GM19043 (cell line): ENCODE measurements around the gene RAB37.

Experiments
- ATAC-seq: cut with Tn5 transposase; IDR thresholded peaks from one replicate; pipeline ENCODE4 v1.9.1; 2021; ENCODE audit warnings: low read depth; ENCODE audit not compliant: unreplicated experiment

The RAB37 gene

DNA sequence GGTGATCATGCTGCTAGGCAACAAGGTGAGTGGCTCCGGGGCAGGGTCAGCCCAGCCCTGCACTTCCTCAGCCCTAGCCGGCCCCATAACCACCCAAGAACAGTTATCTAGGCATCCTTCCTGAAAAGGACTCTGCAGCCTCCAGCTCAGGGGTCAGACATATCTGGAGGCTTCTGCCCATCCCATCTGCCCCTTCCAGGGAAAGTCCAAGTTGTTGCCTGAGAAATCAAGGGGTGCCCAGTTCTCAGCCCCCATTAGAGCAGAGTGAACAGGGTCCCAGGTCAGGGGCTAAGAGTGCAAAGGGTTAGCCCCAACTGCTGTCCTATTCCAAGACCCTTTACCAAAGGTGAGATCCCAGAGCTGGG lies 7.3 kb downstream of the RAB37 start:
- ATAC-seq = no peak

DNA sequence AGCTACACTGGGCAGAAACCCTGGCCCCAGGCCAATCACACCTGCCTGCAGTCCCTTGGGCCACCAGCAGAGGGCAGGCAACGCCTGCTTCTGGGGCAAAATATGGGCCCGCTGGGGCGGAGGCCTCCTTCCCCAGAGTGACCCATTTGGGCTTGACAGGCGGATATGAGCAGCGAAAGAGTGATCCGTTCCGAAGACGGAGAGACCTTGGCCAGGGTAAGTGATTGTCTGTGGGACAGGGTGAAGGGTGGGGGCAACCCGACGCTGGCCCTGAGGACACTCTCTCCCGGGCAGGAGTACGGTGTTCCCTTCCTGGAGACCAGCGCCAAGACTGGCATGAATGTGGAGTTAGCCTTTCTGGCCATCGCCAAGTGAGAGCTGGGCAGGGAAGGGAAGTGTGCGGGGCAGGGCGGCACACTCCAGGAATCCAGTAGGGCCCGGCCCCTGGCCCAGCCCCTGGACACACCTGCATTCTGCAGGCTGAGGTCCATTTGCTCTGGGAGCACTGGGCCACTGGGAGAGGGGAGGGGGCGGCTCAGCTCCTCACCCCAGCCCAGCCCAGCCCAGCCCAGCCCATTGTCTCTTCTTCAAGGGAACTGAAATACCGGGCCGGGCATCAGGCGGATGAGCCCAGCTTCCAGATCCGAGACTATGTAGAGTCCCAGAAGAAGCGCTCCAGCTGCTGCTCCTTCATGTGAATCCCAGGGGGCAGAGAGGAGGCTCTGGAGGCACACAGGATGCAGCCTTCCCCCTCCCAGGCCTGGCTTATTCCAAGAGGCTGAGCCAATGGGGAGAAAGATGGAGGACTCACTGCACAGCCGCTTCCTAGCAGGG lies 7.9 kb downstream of the RAB37 start:
- no peak for ATAC-seq

- no peak for ATAC-seq
Observed at GRCh38 chr17:74745548-74746177, 8.6 kb downstream of the RAB37 start.

DNA sequence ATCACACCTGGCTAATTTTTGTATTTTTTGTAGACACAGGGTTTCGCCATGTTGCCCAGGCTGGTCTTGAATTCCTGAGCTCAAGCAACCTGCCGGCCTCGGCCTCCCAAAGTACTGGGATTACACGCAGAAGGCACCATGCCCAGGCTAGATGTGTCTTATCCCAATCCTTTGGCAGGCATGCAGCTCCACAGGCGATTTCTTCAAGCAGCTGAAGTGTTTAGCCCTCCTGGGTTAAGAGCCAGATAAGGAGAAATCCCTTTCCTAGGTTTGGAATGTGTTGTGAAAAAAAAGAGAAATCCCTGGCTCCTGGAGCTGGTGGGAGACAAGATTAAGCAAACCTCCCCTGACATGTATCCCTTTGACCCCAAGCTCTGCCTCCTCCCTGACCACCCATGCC lies 9.3 kb downstream of the RAB37 start:
- no peak for ATAC-seq

DNA sequence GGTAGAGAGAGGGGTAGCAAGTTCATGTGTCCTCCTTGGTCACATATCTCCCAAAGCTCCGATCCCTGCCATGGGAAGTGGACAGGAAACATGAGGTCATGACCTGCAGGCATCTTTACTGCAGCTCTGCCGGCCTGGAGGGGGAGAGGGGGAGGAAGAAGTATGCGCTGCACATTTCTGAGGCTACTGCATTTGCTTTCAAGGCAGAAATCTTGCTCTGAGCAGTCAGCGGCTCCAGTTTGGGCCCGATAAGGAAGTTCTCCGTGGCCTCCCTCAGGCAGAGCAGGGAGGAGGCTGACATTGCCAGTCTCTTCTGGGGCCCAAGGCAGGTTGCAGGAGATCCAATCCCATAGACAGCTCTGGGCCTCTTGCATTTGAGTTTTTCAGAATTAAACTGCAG lies 9.9 kb downstream of the RAB37 start:
- no peak for ATAC-seq

DNA sequence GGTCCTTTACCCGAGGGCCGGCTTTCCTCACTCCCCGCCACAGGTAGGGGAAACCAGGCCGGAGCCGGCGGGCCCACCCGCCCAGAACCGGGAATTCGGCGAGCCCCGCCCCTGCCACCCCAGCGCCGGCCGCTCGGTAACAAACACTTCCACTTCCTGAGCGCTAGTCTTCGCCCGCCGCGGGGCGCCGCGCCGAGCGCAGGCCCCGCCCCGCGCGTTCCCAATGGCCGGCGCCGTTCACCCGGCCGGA lies 11.1 kb downstream of the RAB37 start:
- ATAC-seq = no peak

GRCh38 chr17:74748529-74749278 lies 11.6 kb downstream of the RAB37 start, which contains the start of gene NHERF1:
Gene NHERF1 (plus strand): TSS chr17:74748628. CDS start chr17:74748847, 219 bp downstream.
- ATAC-seq = peak; percentile 84

DNA sequence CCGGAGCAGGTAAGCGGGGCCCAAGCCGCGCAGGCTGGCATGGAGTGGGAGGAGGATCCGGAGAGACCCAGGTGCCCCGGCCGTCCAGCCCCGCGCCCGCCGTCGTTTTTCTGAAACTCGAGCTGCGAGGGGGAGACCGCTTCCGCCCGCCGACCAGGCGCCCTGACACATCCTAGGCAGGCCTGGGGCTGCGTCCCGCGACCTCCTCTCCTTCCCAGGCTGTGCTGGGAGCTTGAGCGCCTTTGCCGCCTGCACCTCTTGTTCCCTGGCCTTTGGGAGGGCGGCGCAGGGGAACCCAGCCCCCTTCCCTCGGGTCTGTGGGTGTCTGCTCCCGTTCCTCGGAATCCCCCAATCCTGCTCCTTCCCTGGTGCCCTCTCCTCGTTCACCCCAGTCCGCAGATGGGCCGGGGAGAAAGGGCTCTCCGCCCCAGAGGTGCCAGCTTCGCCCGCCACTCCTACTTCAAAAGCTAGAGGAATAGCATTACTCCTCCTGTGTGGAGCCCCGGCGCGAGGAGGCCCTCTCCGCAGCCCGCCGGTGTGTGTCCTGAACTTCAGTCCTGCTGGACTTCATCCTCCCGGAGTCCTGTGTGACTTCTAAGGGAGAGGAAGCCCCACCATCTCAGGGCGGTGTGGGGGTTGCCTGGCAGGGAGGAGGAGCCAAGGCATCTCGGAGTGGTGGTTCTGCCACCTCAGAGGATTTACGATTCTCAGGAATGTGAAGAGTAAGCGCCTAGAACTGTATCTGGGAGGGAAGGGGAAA lies 12.4 kb downstream of the RAB37 start:
- ATAC-seq = no peak

DNA sequence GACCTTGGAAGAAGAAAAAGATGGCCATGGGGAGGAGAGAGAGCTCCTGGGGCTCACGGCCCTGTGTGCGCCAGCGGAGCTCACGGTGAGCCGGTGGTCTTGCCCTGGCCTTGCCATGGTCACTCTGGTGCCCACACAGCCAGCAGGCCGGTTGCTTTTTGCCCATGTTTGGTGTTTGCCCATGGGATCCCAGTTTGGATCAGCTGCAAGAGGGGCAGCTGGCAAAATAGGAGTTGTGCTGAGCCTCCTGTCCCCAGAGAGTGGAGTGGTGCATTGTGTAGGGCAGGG lies 12.9 kb downstream of the RAB37 start:
- ATAC-seq = no peak

DNA sequence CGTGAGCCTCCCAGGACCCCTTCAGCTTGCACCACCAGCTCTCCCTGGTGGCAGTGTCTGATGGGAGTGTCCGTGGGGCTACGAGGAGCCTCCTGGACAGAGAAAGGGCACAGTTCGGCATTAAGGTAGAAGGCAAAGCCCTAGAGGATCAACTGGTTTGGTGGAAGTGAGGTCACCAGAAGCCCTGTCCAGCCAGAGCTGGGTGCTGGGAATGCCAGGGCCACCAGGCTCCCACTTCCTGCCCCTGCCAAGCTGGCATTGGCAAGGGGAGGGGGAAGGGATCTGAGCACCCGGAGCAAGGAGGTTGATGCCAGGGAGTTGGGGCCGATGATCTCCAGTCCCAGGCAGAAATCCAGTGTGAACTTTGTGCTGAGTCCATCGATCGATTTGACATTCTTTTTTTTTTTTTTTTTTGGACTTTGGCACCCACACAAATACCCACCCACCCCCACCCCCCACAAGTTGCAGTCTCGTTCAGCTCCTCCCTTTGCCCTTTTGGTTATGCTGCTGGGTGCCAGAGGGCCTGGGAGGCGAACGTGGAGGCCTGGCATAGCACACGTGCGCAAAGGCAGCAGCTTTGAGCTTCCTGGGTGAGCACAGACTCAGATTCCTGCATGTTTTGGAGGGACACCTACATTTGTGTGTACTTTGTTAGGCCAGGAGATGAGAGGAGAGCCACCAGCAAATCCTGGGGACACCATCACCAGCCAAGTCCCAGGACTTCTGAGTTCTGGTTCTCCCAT lies 13.4 kb downstream of the RAB37 start:
- no peak for ATAC-seq

GRCh38 chr17:74752415-74752814 lies 15.4 kb downstream of the RAB37 start:
- no peak for ATAC-seq

- no peak for ATAC-seq
Observed at GRCh38 chr17:74752822-74753401, 15.9 kb downstream of the RAB37 start.

GRCh38 chr17:74754832-74755231 lies 17.8 kb downstream of the RAB37 start:
- ATAC-seq = no peak

DNA sequence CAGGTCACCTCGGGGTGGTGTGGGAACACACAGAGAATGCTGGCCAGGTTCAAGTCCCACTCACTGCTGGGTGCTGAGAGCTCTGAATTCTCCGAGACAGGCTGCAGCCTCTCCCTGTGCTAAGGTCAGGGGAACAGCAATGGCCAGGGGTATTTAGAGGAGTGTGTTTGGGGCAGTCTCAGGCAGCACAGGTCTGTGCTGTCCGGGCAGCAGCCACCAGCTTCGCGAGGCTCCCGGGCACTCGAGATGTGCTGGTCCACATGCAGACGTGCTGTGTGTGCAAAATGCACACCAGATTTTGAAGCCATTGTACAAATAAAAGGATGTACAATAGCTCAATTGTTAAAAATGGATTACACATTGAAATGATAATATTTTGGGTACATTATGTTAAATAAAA lies 18.5 kb downstream of the RAB37 start:
- ATAC-seq = no peak

- ATAC-seq = no peak
Observed at GRCh38 chr17:74756891-74757290, 19.8 kb downstream of the RAB37 start.

DNA sequence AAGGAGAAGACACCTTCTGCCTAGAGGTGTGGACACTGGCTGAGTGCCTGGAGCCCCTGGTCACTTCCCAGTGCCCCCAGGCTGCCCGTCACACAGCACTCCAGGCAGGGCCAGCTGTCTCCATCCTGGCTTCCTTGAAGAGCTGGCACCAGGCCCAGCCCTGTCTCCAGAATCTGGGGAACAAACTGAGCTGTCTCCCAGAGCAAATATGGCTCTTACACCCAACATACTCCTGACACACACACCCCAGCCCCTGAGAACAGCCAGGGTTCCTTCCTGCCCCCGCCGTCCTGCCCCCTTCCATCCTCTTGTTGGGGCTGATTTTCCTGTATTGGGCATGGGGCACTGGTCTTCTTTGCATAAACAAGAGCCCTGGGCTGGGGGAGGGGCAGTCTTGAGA lies 20.4 kb downstream of the RAB37 start:
- ATAC-seq = no peak

GRCh38 chr17:74757931-74758847 lies 21.1 kb downstream of the RAB37 start:
- ATAC-seq = no peak

GRCh38 chr17:74758848-74759168 lies 21.8 kb downstream of the RAB37 start:
- ATAC-seq = no peak

- ATAC-seq = no peak
Observed at GRCh38 chr17:74759243-74759801, 22.3 kb downstream of the RAB37 start.
